Activated naive CD4-positive, alpha-beta T cell treated with anti-CD3 and anti-CD28 coated beads for 36 hours (primary cell): ENCODE data around the gene RNF207. TPM values are rescaled to one million over a fixed set of nuclear protein-coding genes. Genes with fewer than 3 reads are reported as not detected.
A peak's percentile ranks its signal among the peaks of the same experiment; 100 is the strongest.

Experiments
- CTCF ChIA-PET: fragments of 350-600 bp; sonication (Branson Sonifier 250); formaldehyde crosslinking; loops from one replicate; lab custom pipeline; 2021; ENCODE audit warnings: antibody characterized with exemption; lab: Charles Lee
- DNase-seq: peaks from one replicate; pipeline ENCODE4 v3.0.0-alpha.2; 2020
- H3K27ac Mint-ChIP-seq: one replicate; pipeline ENCODE4 v1.8.0; 2021; ENCODE audit warnings: mild to moderate bottlenecking, mixed read lengths
- H3K27me3 Mint-ChIP-seq: one replicate; pipeline ENCODE4 v1.8.0; 2021; ENCODE audit warnings: low read depth, mixed read lengths
- H3K36me3 Mint-ChIP-seq: one replicate; pipeline ENCODE4 v1.8.0; 2021; ENCODE audit warnings: low read depth, mixed read lengths
- H3K4me1 Mint-ChIP-seq: one replicate; pipeline ENCODE4 v1.8.0; 2021; ENCODE audit warnings: low read depth, mixed read lengths
- H3K4me3 Mint-ChIP-seq: one replicate; pipeline ENCODE4 v1.8.0; 2021; ENCODE audit warnings: mild to moderate bottlenecking, moderate library complexity, mixed read lengths
- H3K9me3 Mint-ChIP-seq: one replicate; pipeline ENCODE4 v1.8.0; 2021; ENCODE audit warnings: mixed read lengths
- intact Hi-C: fragments of 100-400 bp; cut with micrococcal nuclease; formaldehyde crosslinking; loops from one replicate; pipeline ENCODE4 v1.15.1; 2023
- total RNA-seq, 2 experiments: library from RNA; stranded (reverse); gene quantifications; one replicate each; pipeline ENCODE4 v1.2.3, GENCODE V29; 2021

Gene RNF207, protein sequence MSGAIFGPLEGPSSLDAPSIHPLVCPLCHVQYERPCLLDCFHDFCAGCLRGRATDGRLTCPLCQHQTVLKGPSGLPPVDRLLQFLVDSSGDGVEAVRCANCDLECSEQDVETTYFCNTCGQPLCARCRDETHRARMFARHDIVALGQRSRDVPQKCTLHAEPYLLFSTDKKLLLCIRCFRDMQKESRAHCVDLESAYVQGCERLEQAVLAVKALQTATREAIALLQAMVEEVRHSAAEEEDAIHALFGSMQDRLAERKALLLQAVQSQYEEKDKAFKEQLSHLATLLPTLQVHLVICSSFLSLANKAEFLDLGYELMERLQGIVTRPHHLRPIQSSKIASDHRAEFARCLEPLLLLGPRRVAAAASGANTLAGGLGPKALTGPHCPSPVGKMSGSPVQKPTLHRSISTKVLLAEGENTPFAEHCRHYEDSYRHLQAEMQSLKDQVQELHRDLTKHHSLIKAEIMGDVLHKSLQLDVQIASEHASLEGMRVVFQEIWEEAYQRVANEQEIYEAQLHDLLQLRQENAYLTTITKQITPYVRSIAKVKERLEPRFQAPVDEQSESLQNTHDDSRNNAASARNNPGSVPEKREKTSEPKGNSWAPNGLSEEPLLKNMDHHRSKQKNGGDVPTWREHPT
- total RNA-seq: 1 to 10 TPM; 3.2 to 4.1 TPM

DNA sequence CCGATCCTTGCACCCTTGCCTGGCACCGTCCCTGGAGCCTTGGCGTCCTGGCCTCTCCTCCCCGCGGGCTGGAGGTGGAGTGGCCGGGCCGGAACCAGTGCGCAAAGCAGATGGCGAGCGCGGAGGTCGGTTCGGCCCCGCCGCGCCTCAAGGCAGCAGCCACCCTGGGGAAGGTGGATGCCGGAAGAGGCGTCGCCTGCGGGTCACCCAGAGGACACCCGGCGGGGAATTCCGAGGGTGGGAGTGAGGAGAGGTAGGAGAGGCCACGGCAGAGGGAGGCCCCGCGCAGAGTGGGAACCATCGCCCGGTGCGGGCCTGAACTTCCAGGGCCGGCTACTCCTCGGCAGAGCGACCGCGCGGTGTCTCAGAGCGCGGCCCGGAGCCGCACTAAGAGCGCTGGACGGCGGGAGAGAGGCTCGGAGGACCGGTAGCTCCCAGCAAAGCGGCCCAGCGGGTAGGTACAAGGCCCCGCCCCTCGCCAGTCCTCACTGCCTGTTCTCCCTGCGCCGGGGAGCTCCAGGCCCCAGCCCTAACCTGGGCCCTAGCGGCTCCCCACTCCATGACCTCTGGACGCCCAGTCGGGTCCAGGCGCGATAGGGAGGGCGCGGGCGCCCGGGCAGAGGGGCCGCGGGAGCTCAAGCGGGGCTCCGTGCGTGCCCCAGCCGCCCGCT, at the start of gene RNF207:
Gene RNF207 (plus strand): TSS at position 271 of the 671 bp plus-strand sequence. CDS start 417 bp downstream, outside the sequence.
- Mint-ChIP-seq H3K9me3 (no peaks in the 10 kb centered on the region), H3K4me3 (peak within 1 kb of the TSS; percentile 67), H3K27me3 (peaks cover 21% of the 10 kb centered on the region), H3K4me1 (peaks cover 12% of the 10 kb centered on the region), H3K27ac (no peak within 1 kb of the TSS), H3K36me3 (no peaks in the 10 kb centered on the region)
- CTCF ChIA-PET: interaction anchor here (0.6 to 1.3 kb wide), 10 partner anchors 10 to 303 kb away, joined by 3 to 6 read pairs (median 4); no protein-coding TSS in a partner anchor
- peak; percentile 66 for DNase-seq
- intact Hi-C loops: loop anchor here (1.0 kb wide), 1 partner anchor 29 kb away; the partner anchor contains the start of gene ICMT

DNA sequence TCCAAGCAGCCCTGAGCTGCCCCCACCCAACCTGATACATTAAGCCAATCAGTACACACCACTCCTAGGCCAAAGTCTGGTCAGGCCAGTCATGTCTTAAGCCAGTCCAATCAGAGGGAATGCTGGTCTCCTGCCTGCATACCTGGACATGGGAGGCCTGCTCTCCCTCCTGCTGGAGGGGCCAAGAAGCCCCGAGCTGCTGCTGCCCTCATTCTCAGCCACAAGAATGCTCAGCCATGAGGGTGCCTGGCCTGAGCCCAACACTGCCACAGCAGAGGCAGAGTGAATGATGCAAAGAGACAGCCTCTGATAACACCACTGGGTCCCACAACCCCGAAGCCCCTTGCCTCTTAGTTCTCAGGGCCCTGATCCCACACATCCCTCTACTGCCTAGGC, 48.8 kb upstream of the RNF207 start:
- Mint-ChIP-seq H3K4me1 (peaks cover 5% of the 10 kb centered on the region), H3K9me3 (no peaks in the 10 kb centered on the region), H3K27me3 (peaks cover 14% of the 10 kb centered on the region), H3K27ac (no peak overlapping the region), H3K4me3 (no peak overlapping the region), H3K36me3 (no peaks in the 10 kb centered on the region)
- CTCF ChIA-PET: no interaction called here
- no peak for DNase-seq
- intact Hi-C loops: no loop called here

DNA sequence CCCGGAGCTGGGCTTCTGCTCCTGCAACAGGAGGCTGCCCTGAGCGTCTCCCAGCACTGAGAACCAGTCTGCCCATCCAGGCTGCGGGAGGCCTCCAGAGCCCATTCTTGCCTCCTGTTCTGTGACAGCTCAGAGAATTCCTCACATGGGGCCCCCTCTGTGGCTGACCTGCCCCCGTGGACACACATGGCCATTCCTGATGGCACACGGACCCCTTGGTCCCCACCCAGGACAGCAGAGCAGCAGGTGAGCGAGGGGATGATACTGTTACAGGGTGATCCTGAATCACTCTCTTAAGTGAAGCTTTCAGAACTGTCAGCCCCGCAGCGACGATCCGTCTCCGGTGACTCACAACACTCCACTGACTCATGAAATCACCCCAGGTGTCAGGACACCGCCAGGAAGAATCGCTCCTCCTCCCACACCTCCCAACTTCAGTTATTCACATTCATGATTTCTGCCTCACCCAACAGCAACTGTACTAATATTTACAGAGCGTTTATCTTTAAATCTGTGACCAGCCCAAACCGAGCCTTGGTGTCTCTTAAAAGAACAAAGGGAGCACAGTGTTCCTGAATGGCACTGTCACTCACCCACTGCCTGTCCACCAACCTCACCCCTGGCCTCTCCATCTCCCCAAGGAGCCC, 48.3 kb upstream of the RNF207 start:
- no peaks in the 10 kb centered on the region for H3K36me3 Mint-ChIP-seq
- H3K9me3 Mint-ChIP-seq: no peaks in the 10 kb centered on the region
- H3K27ac Mint-ChIP-seq: no peak overlapping the region
- DNase-seq: peak; percentile 51
- CTCF ChIA-PET: no interaction called here
- H3K4me1 Mint-ChIP-seq: peaks cover 5% of the 10 kb centered on the region
- intact Hi-C loops: no loop called here
- H3K4me3 Mint-ChIP-seq: no peak overlapping the region
- H3K27me3 Mint-ChIP-seq: peaks cover 14% of the 10 kb centered on the region

DNA sequence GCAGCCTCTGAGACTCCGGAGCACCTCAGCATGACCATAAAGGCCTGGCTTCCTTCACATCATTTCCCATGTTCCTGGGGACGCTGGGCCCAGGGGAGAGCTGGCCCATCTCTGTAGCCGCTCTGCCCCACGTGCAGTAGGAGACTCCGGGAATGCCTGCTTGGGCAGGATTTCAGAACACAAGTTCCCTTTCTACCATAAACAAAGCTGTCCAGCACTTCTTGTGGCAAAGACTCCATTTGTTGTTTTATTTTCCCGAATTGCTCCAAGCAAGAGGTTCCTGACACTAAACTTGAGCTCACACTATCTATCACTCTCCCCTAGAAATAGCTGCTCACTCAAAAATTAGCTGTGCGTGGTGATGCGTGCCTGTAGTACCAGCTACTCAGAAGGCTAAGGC, 47.7 kb upstream of the RNF207 start:
- Mint-ChIP-seq H3K27me3 (peaks cover 14% of the 10 kb centered on the region), H3K9me3 (no peaks in the 10 kb centered on the region), H3K27ac (no peak overlapping the region), H3K4me1 (peaks cover 5% of the 10 kb centered on the region), H3K4me3 (no peak overlapping the region), H3K36me3 (no peaks in the 10 kb centered on the region)
- intact Hi-C loops: no loop called here
- CTCF ChIA-PET: no interaction called here
- DNase-seq: no peak

DNA sequence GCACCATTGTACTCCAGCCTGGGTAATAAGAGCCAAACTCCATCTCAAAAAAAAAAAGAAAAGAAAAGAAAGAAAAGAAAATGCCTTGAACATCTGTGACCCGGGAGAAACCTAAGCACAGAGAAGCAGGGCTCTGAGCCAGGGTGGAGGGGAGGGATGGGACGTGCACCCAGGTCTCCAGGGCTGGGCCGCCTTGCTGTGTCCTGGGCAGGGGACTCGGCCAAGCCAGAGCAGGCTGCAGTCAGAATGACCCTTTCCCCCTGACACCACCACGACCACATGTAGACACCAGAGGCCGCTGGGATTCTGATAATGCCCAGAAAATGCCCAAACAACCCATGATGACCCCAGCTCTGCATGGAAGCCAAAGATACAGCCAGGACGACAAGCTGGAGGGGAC, 43.6 kb upstream of the RNF207 start:
- H3K27me3 Mint-ChIP-seq: peaks cover 14% of the 10 kb centered on the region
- H3K9me3 Mint-ChIP-seq: no peaks in the 10 kb centered on the region
- no peak overlapping the region for H3K4me3 Mint-ChIP-seq
- intact Hi-C loops: no loop called here
- CTCF ChIA-PET: no interaction called here
- no peak for DNase-seq
- no peak overlapping the region for H3K27ac Mint-ChIP-seq
- H3K4me1 Mint-ChIP-seq: peaks cover 5% of the 10 kb centered on the region
- no peaks in the 10 kb centered on the region for H3K36me3 Mint-ChIP-seq

DNA sequence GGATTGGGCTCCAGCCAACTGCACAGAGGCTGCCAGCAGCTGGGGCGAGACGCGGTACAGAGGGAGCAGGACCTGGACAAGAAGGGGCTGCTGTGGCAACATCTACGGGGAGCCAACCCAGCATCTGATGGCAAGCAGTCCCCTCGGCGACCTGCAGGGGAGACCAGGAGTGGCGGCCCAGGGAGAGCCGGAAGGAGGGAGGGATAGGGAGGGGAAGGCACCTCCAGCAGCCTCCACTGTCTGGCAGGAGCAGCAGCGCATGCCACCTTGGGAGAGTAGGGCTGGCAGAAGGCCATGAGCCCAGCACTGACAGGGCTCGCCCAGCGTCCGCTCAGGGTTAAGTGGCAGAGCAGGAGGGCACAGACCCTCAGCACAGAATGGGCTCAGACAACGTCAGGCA, 43.1 kb upstream of the RNF207 start:
- Mint-ChIP-seq H3K4me3 (no peak overlapping the region), H3K36me3 (no peaks in the 10 kb centered on the region), H3K27ac (no peak overlapping the region), H3K4me1 (peaks cover 1% of the 10 kb centered on the region), H3K27me3 (peaks cover 14% of the 10 kb centered on the region), H3K9me3 (no peaks in the 10 kb centered on the region)
- intact Hi-C loops: no loop called here
- CTCF ChIA-PET: no interaction called here
- DNase-seq: no peak

DNA sequence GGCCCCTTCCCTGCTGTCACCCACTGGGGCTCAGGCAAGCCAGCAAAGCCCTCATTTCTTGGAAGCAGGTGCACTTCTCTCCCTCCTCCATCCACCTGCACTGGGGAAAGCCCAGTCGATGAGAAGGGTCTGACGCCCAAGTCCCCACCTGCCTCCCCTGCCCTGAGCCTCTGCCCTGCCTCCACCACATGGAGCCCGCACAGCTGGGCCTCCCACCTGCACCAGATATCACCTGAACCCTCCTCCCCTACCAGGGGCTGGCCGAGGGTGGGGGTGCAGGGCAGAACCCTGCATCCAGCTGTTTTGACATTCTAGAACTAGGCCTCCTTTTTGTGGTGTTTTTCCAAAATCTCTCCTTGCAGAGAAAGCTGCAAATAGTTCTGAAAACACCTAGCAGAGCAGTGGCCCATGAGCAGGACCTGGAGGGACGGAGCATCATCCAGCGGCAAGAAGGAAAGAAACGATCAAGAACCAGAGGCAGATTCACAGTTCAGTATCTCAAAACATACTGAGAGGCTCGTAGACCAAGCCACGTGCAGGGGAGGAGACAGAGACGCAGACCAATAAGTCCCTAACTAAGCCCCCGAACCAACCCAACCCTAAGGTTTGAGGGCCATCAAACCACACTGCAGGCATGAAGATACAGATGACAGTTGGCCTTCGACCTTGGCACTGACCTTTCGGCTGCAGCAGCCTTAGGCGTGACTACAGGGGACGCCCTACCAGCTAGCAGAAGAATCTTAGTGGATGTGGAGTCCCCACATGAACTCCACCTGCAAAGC, 42.5 kb upstream of the RNF207 start:
- H3K27me3 Mint-ChIP-seq: peaks cover 13% of the 10 kb centered on the region
- H3K4me3 Mint-ChIP-seq: no peak overlapping the region
- no peak overlapping the region for H3K27ac Mint-ChIP-seq
- CTCF ChIA-PET: no interaction called here
- intact Hi-C loops: no loop called here
- no peak for DNase-seq
- H3K4me1 Mint-ChIP-seq: no peaks in the 10 kb centered on the region
- no peaks in the 10 kb centered on the region for H3K36me3 Mint-ChIP-seq
- no peaks in the 10 kb centered on the region for H3K9me3 Mint-ChIP-seq

DNA sequence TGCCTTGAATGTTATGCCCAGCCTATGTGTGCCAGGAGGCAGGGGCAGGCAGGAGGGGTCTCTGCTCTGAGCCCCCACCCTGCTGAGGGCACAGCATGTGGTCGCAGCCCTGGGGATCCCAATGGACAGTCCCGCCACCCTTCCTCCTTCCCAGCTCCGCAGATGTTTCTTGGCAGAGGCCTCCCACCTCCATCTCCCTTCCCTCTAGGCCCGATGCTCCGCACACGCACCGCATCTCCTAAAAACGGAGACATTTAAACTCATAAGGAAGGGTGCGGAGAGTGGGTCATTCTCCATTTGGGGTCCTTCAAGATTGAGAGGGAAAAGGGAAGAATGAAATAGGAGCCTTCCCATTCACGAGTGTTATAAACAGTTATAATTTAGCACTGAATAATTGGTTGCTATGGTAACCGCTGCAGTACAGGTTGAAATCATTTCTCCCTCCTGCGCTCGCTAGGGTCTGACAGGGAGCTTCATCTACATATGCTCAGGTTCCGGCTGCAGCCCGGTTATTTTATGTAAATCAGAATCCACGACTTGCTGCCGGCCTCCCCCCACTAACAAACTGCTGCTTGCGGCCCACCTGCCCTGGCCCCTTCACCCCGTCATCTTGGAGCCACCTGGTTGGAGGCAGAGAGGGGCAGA, 41.8 kb upstream of the RNF207 start:
- Mint-ChIP-seq H3K27ac (no peak overlapping the region), H3K9me3 (no peaks in the 10 kb centered on the region), H3K27me3 (peaks cover 12% of the 10 kb centered on the region), H3K36me3 (no peaks in the 10 kb centered on the region), H3K4me1 (no peaks in the 10 kb centered on the region), H3K4me3 (no peak overlapping the region)
- intact Hi-C loops: no loop called here
- CTCF ChIA-PET: no interaction called here
- DNase-seq: no peak

DNA sequence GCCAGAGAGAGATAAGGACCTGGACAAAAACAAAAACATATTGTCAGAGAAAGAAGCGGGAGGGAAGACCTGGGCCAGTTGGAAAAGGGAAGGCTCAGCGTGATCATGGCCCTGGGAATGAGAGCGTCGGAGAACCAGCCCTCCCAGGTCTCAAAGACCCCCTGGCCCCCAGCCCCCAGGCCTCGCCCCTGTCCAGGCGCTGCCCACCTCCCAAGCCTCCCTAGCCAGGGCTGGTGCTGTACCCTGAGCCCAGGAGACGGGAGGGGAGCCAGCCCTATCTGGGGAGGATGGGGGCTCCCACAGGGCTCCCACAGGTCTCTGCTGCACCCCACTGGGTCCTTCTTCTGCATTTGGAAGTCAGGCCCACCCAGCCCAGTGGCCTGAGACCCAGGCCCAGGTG, 40.9 kb upstream of the RNF207 start:
- intact Hi-C loops: no loop called here
- CTCF ChIA-PET: no interaction called here
- Mint-ChIP-seq H3K27me3 (peaks cover 12% of the 10 kb centered on the region), H3K27ac (no peak overlapping the region), H3K36me3 (no peaks in the 10 kb centered on the region), H3K9me3 (no peaks in the 10 kb centered on the region), H3K4me3 (no peak overlapping the region), H3K4me1 (no peaks in the 10 kb centered on the region)
- DNase-seq: no peak

DNA sequence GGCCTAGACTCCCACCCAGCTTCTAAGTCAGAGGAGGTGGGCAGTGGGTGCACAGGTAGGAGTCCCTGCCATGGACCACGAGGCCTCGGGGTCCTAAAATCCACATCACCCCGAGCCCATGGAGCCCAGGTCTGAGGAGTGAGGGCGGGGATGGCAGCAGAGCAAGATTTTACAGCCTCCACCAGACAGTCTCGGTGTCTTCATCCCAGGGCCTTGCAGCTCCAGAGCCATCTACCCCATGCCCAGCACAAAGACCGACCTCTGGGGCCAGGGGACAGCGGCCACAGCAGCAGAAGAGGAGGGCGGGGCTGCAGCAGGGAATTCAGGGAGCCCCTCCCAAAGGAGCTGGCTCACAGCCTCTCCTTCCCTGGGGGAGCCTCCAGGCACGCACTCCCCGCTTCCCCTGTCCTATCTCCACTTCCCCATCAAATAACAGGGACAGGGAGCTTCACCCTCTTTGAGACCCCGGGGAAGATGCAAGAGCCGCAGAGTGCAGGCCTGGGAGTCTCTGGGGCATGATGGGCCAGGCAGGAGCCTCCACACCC, 40.4 kb upstream of the RNF207 start:
- Mint-ChIP-seq H3K9me3 (no peaks in the 10 kb centered on the region), H3K4me1 (no peaks in the 10 kb centered on the region), H3K4me3 (no peak overlapping the region), H3K27me3 (peaks cover 12% of the 10 kb centered on the region), H3K36me3 (no peaks in the 10 kb centered on the region), H3K27ac (no peak overlapping the region)
- CTCF ChIA-PET: no interaction called here
- no peak for DNase-seq
- intact Hi-C loops: no loop called here

DNA sequence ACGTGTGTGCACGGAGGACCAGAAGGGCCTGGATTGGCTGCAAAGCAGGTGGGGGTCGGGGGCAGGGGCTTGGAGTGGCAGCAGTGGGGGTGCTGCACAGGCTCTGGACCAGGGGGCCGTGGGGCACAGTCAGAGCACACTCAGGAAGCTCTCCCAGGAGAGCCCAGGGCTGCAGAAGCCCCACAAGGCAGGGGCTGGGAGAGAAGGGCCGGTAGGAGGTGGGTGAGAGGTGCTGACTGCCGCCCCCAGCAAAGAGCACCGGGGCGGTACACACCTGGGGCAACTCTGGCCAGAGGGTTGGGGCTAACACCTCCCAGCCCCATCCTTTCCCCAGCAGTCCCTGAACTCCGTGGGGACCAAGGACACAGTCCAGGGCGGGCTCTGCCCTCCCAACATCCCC, 39.7 kb upstream of the RNF207 start:
- Mint-ChIP-seq H3K36me3 (no peaks in the 10 kb centered on the region), H3K27ac (no peak overlapping the region), H3K27me3 (peaks cover 8% of the 10 kb centered on the region), H3K4me1 (no peaks in the 10 kb centered on the region), H3K4me3 (no peak overlapping the region), H3K9me3 (no peaks in the 10 kb centered on the region)
- no peak for DNase-seq
- intact Hi-C loops: no loop called here
- CTCF ChIA-PET: no interaction called here
